WI38 (cell line): ENCODE measurements around the gene LITAF.
"Not testable (repeated sequence)": the region's sequence is repeated elsewhere in the genome, so short reads cannot be mapped to it uniquely, and the experiment has no call there.

ENCODE experiments used
- H3K4me3 ChIP-seq: 2 replicates; pipeline ENCODE4 v1.5.1; 2011; ENCODE audit warnings: low read depth, mild to moderate bottlenecking, control low read depth, low read length
- TF ChIP-seq, protein P1 (sequence below): IDR thresholded peaks from 2 replicates; pipeline ENCODE4 v1.5.1; 2012; ENCODE audit warnings: low read depth, mild to moderate bottlenecking, control low read depth, low read length

LITAF gene

DNA sequence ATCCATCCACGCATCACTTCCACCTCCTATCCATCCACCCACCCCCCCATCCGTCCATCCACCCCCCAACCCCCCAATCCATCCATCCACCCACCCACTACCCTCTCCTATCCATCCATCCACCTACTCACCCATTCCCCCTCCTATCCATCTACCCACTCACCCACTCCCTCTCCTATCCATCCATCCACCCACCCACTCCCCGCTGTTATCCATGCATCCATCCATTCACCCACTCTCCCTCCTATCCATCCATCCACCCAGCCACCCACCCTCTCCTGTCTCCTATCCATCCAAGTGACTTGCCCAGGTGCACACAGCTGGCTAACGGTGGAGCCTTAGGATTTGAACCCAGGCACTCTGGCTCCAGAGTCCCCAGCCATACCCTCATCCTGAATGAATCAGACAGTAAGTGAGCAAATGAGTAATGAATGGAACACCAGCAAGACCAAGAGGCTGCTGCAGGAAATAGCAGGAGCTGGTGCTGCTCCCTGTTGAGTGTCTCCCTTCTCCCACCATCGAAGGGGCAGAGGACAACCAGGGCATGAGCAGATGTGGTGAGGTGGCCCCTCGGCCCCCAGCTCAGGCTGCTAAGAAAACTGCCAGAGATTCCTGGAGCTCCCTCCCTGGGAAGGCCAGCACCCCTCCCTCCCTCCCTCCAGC lies 62.5 kb downstream of the LITAF start:
- no peak overlapping the region for H3K4me3 ChIP-seq
- TF ChIP-seq, protein P1, sequence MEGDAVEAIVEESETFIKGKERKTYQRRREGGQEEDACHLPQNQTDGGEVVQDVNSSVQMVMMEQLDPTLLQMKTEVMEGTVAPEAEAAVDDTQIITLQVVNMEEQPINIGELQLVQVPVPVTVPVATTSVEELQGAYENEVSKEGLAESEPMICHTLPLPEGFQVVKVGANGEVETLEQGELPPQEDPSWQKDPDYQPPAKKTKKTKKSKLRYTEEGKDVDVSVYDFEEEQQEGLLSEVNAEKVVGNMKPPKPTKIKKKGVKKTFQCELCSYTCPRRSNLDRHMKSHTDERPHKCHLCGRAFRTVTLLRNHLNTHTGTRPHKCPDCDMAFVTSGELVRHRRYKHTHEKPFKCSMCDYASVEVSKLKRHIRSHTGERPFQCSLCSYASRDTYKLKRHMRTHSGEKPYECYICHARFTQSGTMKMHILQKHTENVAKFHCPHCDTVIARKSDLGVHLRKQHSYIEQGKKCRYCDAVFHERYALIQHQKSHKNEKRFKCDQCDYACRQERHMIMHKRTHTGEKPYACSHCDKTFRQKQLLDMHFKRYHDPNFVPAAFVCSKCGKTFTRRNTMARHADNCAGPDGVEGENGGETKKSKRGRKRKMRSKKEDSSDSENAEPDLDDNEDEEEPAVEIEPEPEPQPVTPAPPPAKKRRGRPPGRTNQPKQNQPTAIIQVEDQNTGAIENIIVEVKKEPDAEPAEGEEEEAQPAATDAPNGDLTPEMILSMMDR: no peak

DNA sequence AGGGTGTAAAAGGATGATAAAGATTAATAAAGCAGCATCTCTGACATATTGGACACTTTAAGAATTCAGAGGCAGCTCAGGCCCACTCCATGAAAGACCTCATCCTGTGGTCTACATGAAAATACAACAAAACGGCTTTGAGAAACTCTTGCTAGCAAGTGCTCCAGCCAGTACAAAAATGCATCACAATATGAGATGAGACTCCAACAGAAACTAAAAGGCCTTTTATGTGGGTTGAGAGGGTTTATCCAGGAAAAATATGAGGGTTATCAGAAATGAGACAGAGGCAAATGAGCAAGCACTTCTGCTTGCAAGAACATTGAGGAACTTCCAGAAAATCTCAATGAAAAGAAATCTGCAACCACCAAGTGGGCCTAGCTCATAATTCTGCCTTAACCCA lies 65.7 kb downstream of the LITAF start:
- no peak overlapping the region for H3K4me3 ChIP-seq
- TF ChIP-seq, protein P1: no peak

DNA sequence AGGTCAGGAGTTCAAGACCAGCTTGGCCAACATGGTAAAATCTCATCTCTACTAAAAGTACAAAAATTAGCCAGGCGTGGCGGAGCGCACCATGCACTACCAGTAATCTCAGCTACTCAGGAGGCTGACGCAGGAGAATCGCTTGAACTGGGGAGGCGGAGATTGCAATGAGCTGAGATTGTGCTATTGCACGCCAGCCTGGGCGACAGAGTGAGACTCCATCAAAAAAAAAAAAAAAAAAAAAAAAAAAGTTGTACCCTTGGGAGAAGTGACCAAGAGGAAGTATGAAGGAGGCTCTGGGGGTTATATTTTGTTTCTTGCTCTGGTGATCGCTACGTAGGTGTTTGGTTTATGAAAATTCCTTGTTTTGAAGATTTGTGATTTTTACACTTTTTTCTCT lies 66.3 kb downstream of the LITAF start:
- no peak overlapping the region for H3K4me3 ChIP-seq
- TF ChIP-seq, protein P1: no peak

GRCh38 chr16:11517961-11518360 lies 68.8 kb downstream of the LITAF start:
- TF ChIP-seq, protein P1: no peak

DNA sequence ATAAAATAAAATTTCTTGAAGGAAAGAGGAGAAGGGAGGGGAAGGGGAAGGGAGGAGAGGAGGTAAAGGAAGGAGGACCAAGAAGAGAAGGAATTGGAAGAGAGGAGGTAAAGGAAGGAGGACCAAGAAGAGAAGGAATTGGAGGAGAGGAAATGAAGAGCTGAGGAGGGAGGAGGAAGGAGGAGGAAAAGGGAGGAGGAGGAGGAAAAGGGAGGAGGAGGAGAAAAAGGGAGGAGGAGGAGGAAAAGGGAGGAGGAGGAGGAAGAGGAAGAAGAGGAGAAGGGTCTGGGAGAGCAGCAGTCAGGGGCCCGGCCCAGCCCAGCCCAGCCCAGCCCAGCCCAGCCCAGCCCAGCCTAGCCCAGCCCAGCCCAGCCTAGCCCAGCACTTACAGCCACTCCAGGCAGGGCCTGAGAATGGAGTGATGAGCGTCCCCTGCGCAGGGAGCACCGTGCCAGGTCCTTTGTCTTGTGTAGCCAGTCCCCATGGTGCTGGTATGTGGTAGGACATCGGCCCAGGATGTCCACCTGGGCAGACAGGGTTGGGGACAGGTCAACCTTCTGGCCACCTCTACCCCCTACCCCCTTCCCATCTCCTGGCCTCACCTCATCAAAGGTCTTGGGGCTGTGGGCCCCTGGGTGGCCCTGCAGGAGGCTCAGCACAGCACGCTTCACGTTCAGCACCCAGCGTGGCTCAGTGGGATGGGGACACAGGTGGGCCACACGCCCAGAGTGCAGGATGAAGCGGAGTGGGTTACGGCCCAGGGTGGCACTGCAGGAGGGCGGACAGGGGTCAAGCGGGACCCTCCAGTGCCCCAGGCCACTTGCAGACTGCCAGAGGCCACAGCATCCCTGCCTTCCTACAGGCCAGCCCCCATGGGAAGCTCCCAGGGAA lies 70.9 kb downstream of the LITAF start:
- TF ChIP-seq, protein P1: no peak
- no peak overlapping the region for H3K4me3 ChIP-seq

More at GRCh38 chr16:11517961-11518360, 68.8 kb downstream of the LITAF start:
- H3K4me3 ChIP-seq: no peak overlapping the region

- H3K4me3 ChIP-seq: no peak overlapping the region
- TF ChIP-seq, protein P1: no peak
These were observed 72.4 kb downstream of the LITAF start for GRCh38 chr16:11514283-11514682.

GRCh38 chr16:11513366-11513765 lies 73.4 kb downstream of the LITAF start:
- H3K4me3 ChIP-seq: not testable (repeated sequence)
